IMR-90 (cell line): ENCODE data around the gene DPP6. TPM values are rescaled to one million over a fixed set of nuclear protein-coding genes. Genes with fewer than 3 reads are reported as not detected.

Experiments used
- ATAC-seq: fragments of 200-7000 bp; cut with Tn5 transposase; 2 replicates; pipeline ENCODE4 v1.9.1; 2020; ENCODE audit warnings: low read depth, mild to moderate bottlenecking, moderate library complexity
- BruUV-seq: library from RNA; stranded (reverse); fragments of 400-500 nt; replicated peaks from 2 replicates; lab custom pipeline; 2021; lab: Mats Ljungman, UMichigan
- CTCF ChIA-PET: fragments of 300-600 bp; formaldehyde crosslinking; extraction: SDS; loops from one replicate; lab custom pipeline; 2021; ENCODE audit warnings: antibody characterized with exemption; lab: Yijun Ruan, JAX
- POLR2A ChIA-PET: fragments of 300-600 bp; sonication (Branson Sonifier 250); formaldehyde crosslinking; loops from one replicate; lab custom pipeline; 2022; ENCODE audit warnings: antibody characterized with exemption; ENCODE audit not compliant: unreplicated experiment; lab: Charles Lee
- DNase-seq: peaks from one replicate; pipeline ENCODE4 v3.0.0; 2013
- H2AFZ ChIP-seq: replicated peaks from 2 replicates; pipeline ENCODE3; 2013; ENCODE audit warnings: low read length, mild to moderate bottlenecking; ENCODE audit not compliant: poor library complexity
- H2AK5ac ChIP-seq: 2 replicates; pipeline ENCODE4 v1.6.1; 2013; ENCODE audit warnings: low read depth, low read length, inconsistent platforms
- H2AK9ac ChIP-seq: replicated peaks from 2 replicates; pipeline ENCODE3; 2013; ENCODE audit warnings: mild to moderate bottlenecking, low read depth, low read length, moderate library complexity; ENCODE audit not compliant: poor library complexity
- H2BK120ac ChIP-seq: 2 replicates; pipeline ENCODE4 v1.6.1; 2013; ENCODE audit warnings: low read depth, low read length, inconsistent platforms
- H2BK15ac ChIP-seq: 3 replicates; pipeline ENCODE4 v1.6.1; 2013; ENCODE audit warnings: low read depth, low read length, inconsistent platforms
- H2BK20ac ChIP-seq: 2 replicates; pipeline ENCODE4 v1.6.1; 2013; ENCODE audit warnings: low read depth, mild to moderate bottlenecking, inconsistent platforms, low read length, moderate library complexity
- H2BK5ac ChIP-seq: 2 replicates; pipeline ENCODE4 v1.6.1; 2013; ENCODE audit warnings: mild to moderate bottlenecking, low read depth, low read length, inconsistent platforms; ENCODE audit not compliant: poor library complexity, severe bottlenecking
- H3K14ac ChIP-seq: replicated peaks from 2 replicates; pipeline ENCODE4 v1.6.1; 2013; ENCODE audit warnings: low read depth, low read length, inconsistent platforms
- H3K18ac ChIP-seq: 2 replicates; pipeline ENCODE4 v1.6.1; 2013; ENCODE audit warnings: low read depth, low read length, control low read depth
- H3K23ac ChIP-seq: 2 replicates; pipeline ENCODE4 v1.6.1; 2013; ENCODE audit warnings: low read depth, low read length, inconsistent platforms
- H3K27ac ChIP-seq: 2 replicates; pipeline ENCODE4 v1.5.1; 2013; ENCODE audit warnings: mild to moderate bottlenecking, control low read depth, low read length; ENCODE audit not compliant: insufficient read depth
- H3K27me3 ChIP-seq: 2 replicates; pipeline ENCODE4 v1.6.1; 2013; ENCODE audit warnings: low read length; ENCODE audit not compliant: control insufficient read depth, insufficient read depth
- H3K36me3 ChIP-seq: 2 replicates; pipeline ENCODE4 v1.6.1; 2013; ENCODE audit warnings: low read length, mixed read lengths; ENCODE audit not compliant: control insufficient read depth, insufficient read depth
- H3K4ac ChIP-seq: 2 replicates; pipeline ENCODE4 v1.6.1; 2013; ENCODE audit warnings: low read depth, low read length, inconsistent platforms
- H3K4me1 ChIP-seq: 2 replicates; pipeline ENCODE4 v1.6.1; 2013; ENCODE audit warnings: low read length, mixed read lengths; ENCODE audit not compliant: control insufficient read depth, insufficient read depth
- H3K4me2 ChIP-seq: 2 replicates; pipeline ENCODE4 v1.6.1; 2013; ENCODE audit warnings: low read depth, mild to moderate bottlenecking, control low read depth, low read length, moderate library complexity
- H3K4me3 ChIP-seq: 2 replicates; pipeline ENCODE4 v1.5.1; 2013; ENCODE audit warnings: low read depth, mild to moderate bottlenecking, control low read depth, low read length, moderate library complexity; ENCODE audit not compliant: insufficient read depth
- H3K56ac ChIP-seq: 2 replicates; pipeline ENCODE4 v1.6.1; 2013; ENCODE audit warnings: low read length, inconsistent platforms; ENCODE audit not compliant: insufficient read depth; ENCODE audit errors: extremely low read depth
- H3K79me1 ChIP-seq, 2 experiments: 2 replicates each; pipeline ENCODE4 v1.6.1; 2013; ENCODE audit warnings: low read length in 2 of 2, inconsistent platforms in 1 of 2, low read depth in 1 of 2
- H3K9ac ChIP-seq: 2 replicates; pipeline ENCODE4 v1.6.1; 2013; ENCODE audit warnings: low read depth, low read length, control low read depth
- H3K9me1 ChIP-seq: 2 replicates; pipeline ENCODE4 v1.6.1; 2013; ENCODE audit warnings: low read length, inconsistent platforms; ENCODE audit not compliant: insufficient read depth
- H3K9me3 ChIP-seq: 2 replicates; pipeline ENCODE4 v1.6.1; 2013; ENCODE audit warnings: low read length; ENCODE audit not compliant: control insufficient read depth, insufficient read depth
- H4K20me1 ChIP-seq: 2 replicates; pipeline ENCODE4 v1.6.1; 2013; ENCODE audit warnings: low read length, inconsistent platforms; ENCODE audit not compliant: insufficient read depth
- H4K5ac ChIP-seq: 2 replicates; pipeline ENCODE4 v1.6.1; 2013; ENCODE audit warnings: mild to moderate bottlenecking, low read depth, low read length, control low read depth
- H4K8ac ChIP-seq, 2 experiments: 2 replicates each; pipeline ENCODE4 v1.6.1; 2013; ENCODE audit warnings: low read depth in 2 of 2, low read length in 2 of 2, control low read depth in 1 of 2, inconsistent platforms in 1 of 2
- H4K91ac ChIP-seq: 2 replicates; pipeline ENCODE4 v1.6.1; 2013; ENCODE audit warnings: low read depth, low read length, inconsistent platforms; ENCODE audit not compliant: insufficient read depth
- BHLHE40 ChIP-seq: fragments of 150-350 bp; IDR thresholded peaks from 2 replicates; pipeline ENCODE4 v1.6.1; 2016; ENCODE audit warnings: mild to moderate bottlenecking, low read depth, low read length
- CEBPB ChIP-seq: IDR thresholded peaks from 2 replicates; pipeline ENCODE4 v1.6.1; 2012; ENCODE audit warnings: low read depth, low read length, improper control_type of control experiment
- CHD1 ChIP-seq: IDR thresholded peaks from 2 replicates; pipeline ENCODE4 v1.6.1; 2012; ENCODE audit warnings: low read depth, low read length, improper control_type of control experiment
- NFE2L2 ChIP-seq: fragments of 150-350 bp; IDR thresholded peaks from 2 replicates; pipeline ENCODE4 v1.6.1; 2016; ENCODE audit warnings: low read depth, mild to moderate bottlenecking, low read length
- POLR2A ChIP-seq: IDR thresholded peaks from 2 replicates; pipeline ENCODE4 v1.6.1; 2012; ENCODE audit warnings: mild to moderate bottlenecking, low read depth, low read length
- RCOR1 ChIP-seq: IDR thresholded peaks from 2 replicates; pipeline ENCODE4 v1.6.1; 2012; ENCODE audit warnings: mild to moderate bottlenecking, low read length, improper control_type of control experiment; ENCODE audit not compliant: insufficient replicate concordance
- RFX5 ChIP-seq: IDR thresholded peaks from 2 replicates; pipeline ENCODE4 v1.8.0; 2012; ENCODE audit warnings: low read depth, mild to moderate bottlenecking, low read length, moderate library complexity
- SMC3 ChIP-seq: fragments of 150-350 bp; IDR thresholded peaks from 2 replicates; pipeline ENCODE4 v1.6.1; 2016; ENCODE audit warnings: low read depth, mild to moderate bottlenecking, antibody characterized with exemption, low read length, moderate library complexity
- WGBS, 2 experiments: methylation state at CpG; one replicate each; pipeline versions ENCODE4 v1.1.5 to v1.1.7; 2013; ENCODE audit warnings: missing lambda C conversion rate in 2 of 2; ENCODE audit not compliant: insufficient read length in 1 of 2; ENCODE audit errors: extremely low coverage in 2 of 2; 5-methylcytosine and 5-hydroxymethylcytosine counted together
- dilution Hi-C: fragments of 300-500 bp; cut with HindIII; formaldehyde crosslinking; loops from one replicate; pipeline ENCODE4 v1.14.3; 2018; ENCODE audit warnings: low sequenced_read_pairs; ENCODE audit not compliant: unreplicated experiment
- in situ Hi-C: fragments of 300-500 bp; cut with MboI; formaldehyde crosslinking; loops from 3 replicates; pipeline ENCODE4 v1.14.3; 2019; ENCODE audit warnings: low sequenced_read_pairs, inconsistent platforms, mixed read lengths
- intact Hi-C: fragments of 100-400 bp; cut with micrococcal nuclease; formaldehyde crosslinking; loops from 2 replicates; pipeline ENCODE4 v1.10.0; 2022
- polyA plus RNA-seq, 3 experiments: library from polyadenylated mRNA; depleted of rRNA; stranded (reverse); fragments of >200 nt; gene quantifications; 2 replicates each; pipeline ENCODE4 v1.2.3, GENCODE V29; 2012; ENCODE audit warnings: low replicate concordance in 1 of 3
- total RNA-seq: library from RNA; depleted of rRNA; stranded (reverse); fragments of >200 nt; gene quantifications from 2 replicates; pipeline ENCODE4 v1.2.3, GENCODE V29; 2012
- TF ChIP-seq, protein P1 (sequence below): fragments of 150-350 bp; IDR thresholded peaks from 2 replicates; pipeline ENCODE4 v1.6.1; 2017; ENCODE audit warnings: mild to moderate bottlenecking, antibody characterized with exemption, low read length, low read depth
- TF ChIP-seq, protein P2 (sequence below): conservative IDR thresholded peaks from 2 replicates; pipeline ENCODE4 v1.5.1; 2012; ENCODE audit warnings: mild to moderate bottlenecking, low read depth, low read length, improper control_type of control experiment
- TF ChIP-seq, protein P3 (sequence below): fragments of 150-350 bp; IDR thresholded peaks from 2 replicates; pipeline ENCODE4 v1.6.1; 2016; ENCODE audit warnings: low read depth, mild to moderate bottlenecking, low read length, moderate library complexity, borderline replicate concordance

Gene DPP6
- total and polyA plus RNA-seq, 2 of the 4 experiments (the other 2 are of a cell fraction), result not detected

DNA sequence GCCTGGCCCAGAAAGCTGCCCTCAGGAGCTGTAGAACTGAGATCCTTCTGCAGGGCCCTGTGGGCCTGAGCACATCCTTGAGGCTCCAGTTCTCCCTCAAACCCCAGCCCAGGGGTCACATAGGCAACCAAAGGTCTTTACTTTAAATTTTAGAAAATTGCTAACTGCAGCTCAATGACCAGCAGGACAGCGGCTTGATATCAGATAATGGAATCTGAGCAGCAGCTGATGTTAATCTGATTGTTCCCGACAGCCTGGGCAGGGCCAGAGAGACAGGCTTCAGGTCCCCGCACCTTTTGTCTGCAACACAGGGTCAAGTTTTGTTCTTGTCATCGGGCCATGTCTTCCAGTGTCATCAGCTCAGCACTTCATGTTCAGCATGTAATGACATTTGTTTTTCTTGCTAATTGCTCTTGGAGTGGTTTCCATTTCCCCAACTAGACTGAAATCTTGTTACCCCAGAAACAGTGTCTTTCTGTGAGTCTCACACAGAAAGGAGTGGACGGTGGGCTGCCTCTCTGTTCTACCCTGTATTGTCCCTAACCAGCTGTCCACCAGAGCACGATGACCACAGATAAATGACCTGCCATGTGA lies 859.8 kb downstream of the DPP6 start:
- in situ Hi-C loops, result no loop called here
- WGBS, 2 experiments, result 78% methylated on average over 2 of the region's 6 CpGs; no CpG with 5 or more reads in 1 of the 2 experiments

More for the DNA sequence above, 859.8 kb downstream of the DPP6 start:
- H3K14ac ChIP-seq, result no peak overlapping the region
- H2AK9ac ChIP-seq, result no peak overlapping the region
- no peak overlapping the region for H3K27ac ChIP-seq
- ChIA-PET POLR2A (interaction anchor here (0.6 kb wide), 1 partner anchor 384 kb away, joined by 5 read pairs; no protein-coding TSS in a partner anchor), CTCF (interaction anchor here (0.9 to 2.4 kb wide), 3 partner anchors 16 to 433 kb away, joined by 3 to 11 read pairs (median 3); no protein-coding TSS in a partner anchor)
- DNase-seq (no peak), ATAC-seq (no peak)
- no peak overlapping the region for H4K91ac ChIP-seq
- H3K18ac ChIP-seq, result no peak overlapping the region
- H3K9me1 ChIP-seq, result no peaks in the 10 kb centered on the region
- dilution Hi-C loops (no loop called here), intact Hi-C loops (no loop called here)
- no peak overlapping the region for H2BK20ac ChIP-seq
- H3K4me2 ChIP-seq, result no peak overlapping the region
- H3K23ac ChIP-seq, result no peak overlapping the region
- no peak overlapping the region for H3K4me3 ChIP-seq
- H3K36me3 ChIP-seq, result no peaks in the 10 kb centered on the region
- no peak overlapping the region for H2BK5ac ChIP-seq
- H3K79me1 ChIP-seq, result no peaks in the 10 kb centered on the region
- no peak overlapping the region for H3K9ac ChIP-seq
- H4K8ac ChIP-seq, result no peak overlapping the region
- H2BK120ac ChIP-seq, result no peak overlapping the region
- no peak overlapping the region for H2AK5ac ChIP-seq
- no peak for TF ChIP-seq CHD1
- TF ChIP-seq, protein P1, sequence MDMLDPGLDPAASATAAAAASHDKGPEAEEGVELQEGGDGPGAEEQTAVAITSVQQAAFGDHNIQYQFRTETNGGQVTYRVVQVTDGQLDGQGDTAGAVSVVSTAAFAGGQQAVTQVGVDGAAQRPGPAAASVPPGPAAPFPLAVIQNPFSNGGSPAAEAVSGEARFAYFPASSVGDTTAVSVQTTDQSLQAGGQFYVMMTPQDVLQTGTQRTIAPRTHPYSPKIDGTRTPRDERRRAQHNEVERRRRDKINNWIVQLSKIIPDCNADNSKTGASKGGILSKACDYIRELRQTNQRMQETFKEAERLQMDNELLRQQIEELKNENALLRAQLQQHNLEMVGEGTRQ, result no peak
- TF ChIP-seq CEBPB, result no peak
- TF ChIP-seq POLR2A, result no peak
- TF ChIP-seq, protein P2, sequence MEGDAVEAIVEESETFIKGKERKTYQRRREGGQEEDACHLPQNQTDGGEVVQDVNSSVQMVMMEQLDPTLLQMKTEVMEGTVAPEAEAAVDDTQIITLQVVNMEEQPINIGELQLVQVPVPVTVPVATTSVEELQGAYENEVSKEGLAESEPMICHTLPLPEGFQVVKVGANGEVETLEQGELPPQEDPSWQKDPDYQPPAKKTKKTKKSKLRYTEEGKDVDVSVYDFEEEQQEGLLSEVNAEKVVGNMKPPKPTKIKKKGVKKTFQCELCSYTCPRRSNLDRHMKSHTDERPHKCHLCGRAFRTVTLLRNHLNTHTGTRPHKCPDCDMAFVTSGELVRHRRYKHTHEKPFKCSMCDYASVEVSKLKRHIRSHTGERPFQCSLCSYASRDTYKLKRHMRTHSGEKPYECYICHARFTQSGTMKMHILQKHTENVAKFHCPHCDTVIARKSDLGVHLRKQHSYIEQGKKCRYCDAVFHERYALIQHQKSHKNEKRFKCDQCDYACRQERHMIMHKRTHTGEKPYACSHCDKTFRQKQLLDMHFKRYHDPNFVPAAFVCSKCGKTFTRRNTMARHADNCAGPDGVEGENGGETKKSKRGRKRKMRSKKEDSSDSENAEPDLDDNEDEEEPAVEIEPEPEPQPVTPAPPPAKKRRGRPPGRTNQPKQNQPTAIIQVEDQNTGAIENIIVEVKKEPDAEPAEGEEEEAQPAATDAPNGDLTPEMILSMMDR, result no peak
- no peak for TF ChIP-seq RCOR1
- TF ChIP-seq, protein P3, sequence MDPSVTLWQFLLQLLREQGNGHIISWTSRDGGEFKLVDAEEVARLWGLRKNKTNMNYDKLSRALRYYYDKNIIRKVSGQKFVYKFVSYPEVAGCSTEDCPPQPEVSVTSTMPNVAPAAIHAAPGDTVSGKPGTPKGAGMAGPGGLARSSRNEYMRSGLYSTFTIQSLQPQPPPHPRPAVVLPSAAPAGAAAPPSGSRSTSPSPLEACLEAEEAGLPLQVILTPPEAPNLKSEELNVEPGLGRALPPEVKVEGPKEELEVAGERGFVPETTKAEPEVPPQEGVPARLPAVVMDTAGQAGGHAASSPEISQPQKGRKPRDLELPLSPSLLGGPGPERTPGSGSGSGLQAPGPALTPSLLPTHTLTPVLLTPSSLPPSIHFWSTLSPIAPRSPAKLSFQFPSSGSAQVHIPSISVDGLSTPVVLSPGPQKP, result no peak
- TF ChIP-seq BHLHE40, result no peak
- no peak for TF ChIP-seq SMC3
- TF ChIP-seq RFX5, result no peak
- no peak for TF ChIP-seq NFE2L2
- H3K9me3 ChIP-seq, result peaks cover 8% of the 10 kb centered on the region; the same call in 1 of the 2 replicates
- H4K20me1 ChIP-seq, result no peaks in the 10 kb centered on the region
- H2AFZ ChIP-seq, result peak overlapping the region; percentile 21
- peaks cover 12% of the 10 kb centered on the region; the same call in 1 of the 2 replicates for H3K27me3 ChIP-seq
- H2BK15ac ChIP-seq, result no peak overlapping the region
- no TSS peak for BruUV-seq
- H4K5ac ChIP-seq, result no peak overlapping the region
- no peak overlapping the region for H3K56ac ChIP-seq
- no peaks in the 10 kb centered on the region for H3K4me1 ChIP-seq
- no peak overlapping the region for H3K4ac ChIP-seq
